HG03457 (cell line): Measurements from ENCODE around the gene XRCC4.
A peak's percentile ranks its signal among the peaks of the same experiment; 100 is the strongest.

ENCODE experiments used
- ATAC-seq: cut with Tn5 transposase; IDR thresholded peaks from one replicate; pipeline ENCODE4 v1.9.1; 2021; ENCODE audit warnings: moderate number of reproducible peaks; ENCODE audit not compliant: unreplicated experiment

XRCC4 gene

DNA sequence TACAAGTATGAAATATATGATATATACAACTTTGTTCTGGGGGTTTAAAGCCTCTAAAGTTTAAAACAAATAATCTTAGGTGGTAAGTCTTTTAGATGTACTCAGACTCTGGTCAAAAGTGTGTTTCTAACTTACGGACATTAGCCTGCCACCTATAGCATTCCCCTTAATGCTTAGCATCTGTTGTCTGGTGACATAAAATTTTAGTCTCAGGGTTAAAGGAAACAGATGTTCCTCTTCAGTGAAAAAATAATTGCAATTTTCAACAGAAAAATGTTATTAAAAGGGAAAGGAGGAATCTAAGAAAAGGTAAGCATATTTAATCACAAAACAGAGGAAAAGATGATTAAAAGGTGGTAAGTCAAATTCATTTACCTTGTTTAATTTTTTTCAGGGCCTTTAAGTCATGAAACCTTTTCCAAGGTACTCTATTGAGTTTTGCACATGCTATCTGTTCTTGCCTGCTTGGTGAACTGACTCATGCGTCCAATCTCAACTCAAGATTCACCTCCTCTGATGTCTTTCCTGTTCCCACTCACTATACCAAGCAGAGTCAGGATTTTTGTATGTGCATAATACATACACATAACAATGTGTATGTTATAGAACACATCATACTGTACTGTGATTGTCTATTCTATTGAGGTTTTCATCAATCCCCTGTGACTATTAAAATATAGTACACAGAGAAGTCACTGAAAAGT lies 8.1 kb upstream of the XRCC4 start:
- ATAC-seq: no peak

DNA sequence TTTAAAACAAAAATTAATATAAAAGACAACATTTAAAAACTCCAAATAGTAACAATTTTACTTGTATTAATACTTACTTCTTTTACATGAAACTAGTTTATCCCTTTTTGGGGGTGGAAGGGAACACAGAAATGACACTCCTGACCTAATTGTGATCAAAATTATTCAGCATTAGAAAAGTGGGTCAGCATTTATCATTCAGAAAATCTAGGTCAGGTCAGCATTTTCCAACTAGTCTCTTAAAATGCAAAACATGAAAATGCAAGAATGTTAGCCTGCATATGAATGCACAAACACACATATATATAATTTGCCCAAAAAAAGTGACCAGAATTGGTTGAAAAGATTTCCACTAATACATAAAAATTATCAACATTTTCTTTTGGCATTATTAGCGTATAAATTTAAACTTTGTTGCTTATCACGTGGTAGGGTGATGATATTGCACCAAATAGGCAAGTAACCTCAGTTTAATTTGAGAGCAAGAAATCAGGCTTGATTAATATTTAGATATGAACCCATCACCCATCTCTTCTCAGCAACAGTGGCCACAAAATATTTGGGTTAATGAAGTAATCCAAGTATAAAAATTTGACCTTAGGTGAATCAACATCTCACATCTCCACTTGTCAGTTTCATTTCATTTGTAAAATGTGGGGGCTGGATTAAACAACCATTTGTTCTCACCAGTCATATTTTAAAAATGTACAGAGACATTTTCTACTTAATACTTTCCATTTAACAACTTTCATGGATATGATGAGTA lies 5.9 kb upstream of the XRCC4 start:
- no peak for ATAC-seq

DNA sequence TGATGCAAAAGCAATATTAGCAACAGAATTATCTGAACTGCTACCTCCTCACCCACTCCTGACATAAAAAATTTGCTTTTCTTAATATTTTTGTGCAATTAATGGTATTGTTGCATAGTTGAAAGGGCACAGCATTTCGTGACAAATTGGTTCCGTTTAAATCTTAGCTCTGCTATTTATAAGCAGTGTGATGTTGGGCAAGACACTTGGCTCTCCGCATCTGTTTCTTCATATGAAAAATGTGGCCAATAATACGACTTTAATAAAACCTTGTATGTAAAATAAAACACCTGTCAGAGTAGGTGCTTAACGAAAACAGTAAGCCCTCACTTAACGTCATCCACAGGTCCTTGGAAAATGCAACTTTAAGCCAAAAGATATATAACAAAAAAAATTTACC lies 4.4 kb upstream of the XRCC4 start:
- no peak for ATAC-seq

DNA sequence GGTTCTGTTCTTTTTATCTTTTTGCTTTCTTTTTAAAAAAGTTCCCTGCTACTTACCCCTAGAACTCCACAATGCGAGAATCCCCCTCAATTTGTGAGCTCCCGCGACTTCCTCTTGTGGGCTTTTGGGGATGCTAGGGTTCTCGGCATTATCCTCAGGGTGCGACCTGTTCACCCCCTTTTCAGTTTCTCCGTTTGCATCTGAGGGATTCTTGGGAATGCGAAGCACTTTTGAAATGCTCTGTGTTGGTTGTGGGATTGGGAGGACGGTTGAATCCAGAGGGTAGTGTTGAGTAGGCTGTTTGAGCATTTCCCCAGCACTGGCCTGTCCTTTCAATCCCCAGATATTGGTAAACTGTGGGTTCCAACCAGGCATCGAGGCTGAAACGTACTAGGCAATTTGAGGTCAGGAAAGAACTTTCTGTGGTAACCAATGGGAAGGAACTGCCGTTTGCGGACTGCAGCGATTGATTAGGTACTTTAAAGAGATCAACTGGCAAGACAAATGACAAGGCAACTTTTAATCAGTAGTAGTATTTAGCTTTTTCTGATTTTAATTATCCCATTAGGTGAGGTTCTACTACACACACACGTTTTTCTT lies 415 bp downstream of the XRCC4 start:
- peak; percentile 2 for ATAC-seq

DNA sequence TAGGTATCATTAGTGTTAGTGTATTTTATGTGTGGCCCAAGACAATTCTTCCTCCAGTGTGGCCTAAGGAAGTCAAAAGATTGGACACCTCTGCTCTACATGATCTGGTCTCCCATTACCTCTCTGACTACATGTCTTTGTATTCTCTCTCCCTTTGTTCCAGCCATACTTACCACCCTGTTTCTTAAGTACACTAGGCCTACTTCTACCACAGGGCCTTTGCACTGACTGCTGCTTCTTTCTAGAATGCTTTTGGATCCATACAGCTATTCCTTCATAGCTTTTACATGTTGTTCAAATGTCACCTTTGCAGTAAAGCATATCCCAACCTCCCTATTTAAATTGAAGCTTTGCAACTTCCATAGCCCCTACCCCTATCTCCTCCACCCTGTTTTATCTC lies 5.4 kb downstream of the XRCC4 start:
- no peak for ATAC-seq

DNA sequence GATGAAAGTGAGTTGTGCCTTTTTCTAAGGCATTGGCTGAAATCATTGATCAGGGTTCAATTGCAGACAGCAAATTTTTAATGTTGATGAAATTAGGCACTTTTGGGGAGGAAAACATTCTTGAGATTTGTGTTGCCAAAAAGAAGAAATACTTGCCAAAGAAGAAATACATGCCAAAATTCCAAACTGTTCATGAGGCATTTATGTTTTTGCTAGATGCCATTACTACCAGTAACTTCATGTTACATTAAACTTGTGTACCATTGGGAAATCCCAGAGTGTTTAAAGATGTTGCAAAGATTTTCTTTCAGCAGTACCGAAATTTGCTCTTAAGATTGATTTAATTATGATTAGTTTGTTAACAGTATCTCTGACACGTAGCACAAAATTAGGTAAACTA lies 7.0 kb downstream of the XRCC4 start:
- no peak for ATAC-seq

DNA sequence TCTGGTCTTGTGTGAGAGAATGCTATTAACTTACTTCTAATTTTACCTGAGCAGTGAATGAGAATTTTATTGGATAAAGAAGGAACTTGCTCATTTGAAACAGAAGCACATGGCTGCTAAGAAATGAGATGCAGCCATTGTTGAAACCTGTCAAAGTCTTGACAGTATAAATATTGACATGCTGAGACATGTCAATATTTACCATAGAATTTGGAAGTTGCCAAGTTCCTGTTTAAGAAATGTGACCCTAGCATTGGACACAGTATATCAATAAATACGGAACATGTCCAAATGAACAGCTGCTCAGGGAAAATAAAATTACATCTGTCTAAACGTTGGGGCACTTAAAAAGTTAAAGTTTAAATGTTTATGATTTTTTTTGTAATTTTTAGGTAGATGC lies 7.8 kb downstream of the XRCC4 start:
- no peak for ATAC-seq

DNA sequence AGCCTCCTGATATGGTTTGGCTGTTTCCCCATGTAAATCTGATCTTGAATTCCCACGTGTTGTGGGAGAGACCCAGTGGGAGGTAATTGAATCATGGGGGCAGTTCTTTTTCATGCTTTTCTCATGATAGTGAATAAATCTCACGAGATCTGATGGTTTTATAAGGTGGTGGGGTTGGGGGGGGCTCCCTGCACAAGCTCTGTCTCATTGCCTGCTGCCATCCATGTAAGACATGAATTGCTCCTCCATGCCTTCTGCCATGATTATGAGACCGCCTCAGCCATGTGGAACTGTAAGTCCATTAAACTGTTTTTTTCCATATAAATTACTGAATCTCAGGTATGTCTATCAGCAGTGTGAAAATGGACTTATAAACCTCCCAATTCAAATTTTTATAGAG lies 12.8 kb downstream of the XRCC4 start:
- ATAC-seq: no peak

DNA sequence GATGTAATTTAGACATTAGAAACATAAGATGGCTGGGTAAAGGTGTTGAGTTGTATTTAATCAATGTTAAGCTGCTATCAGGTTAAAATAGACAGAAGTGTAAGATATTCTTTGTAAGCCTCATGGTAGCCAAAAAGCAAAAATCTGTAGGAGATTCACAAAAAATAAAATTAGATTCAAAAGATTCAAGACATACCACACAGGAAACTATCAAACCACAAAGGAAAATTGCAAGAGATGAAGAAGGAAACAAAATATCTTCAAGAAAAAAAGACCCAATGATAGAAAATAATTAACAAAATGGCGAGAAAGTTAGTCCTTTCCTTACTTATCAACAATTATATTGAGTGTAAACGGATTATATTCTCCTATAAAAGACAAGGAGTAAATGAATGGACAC lies 15.3 kb downstream of the XRCC4 start:
- no peak for ATAC-seq

DNA sequence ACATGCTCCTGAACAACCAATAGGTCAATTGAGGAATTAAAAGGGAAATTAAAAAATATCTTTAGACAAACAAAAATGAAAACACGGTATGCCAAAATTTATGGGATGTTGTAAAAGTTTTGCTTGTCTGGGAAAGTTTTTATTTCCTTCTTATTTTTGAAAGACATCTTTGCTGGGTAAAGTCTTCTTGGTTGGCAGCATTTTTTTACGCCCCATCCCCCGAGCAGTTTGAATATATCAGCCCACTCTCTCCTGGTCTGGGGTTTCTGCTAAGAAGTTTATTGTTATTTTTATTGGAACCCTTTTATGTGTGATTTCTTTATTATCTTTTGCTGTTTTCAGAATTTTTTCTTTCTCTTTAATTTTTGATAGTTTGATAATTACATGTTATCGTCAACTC lies 16.3 kb downstream of the XRCC4 start:
- no peak for ATAC-seq

DNA sequence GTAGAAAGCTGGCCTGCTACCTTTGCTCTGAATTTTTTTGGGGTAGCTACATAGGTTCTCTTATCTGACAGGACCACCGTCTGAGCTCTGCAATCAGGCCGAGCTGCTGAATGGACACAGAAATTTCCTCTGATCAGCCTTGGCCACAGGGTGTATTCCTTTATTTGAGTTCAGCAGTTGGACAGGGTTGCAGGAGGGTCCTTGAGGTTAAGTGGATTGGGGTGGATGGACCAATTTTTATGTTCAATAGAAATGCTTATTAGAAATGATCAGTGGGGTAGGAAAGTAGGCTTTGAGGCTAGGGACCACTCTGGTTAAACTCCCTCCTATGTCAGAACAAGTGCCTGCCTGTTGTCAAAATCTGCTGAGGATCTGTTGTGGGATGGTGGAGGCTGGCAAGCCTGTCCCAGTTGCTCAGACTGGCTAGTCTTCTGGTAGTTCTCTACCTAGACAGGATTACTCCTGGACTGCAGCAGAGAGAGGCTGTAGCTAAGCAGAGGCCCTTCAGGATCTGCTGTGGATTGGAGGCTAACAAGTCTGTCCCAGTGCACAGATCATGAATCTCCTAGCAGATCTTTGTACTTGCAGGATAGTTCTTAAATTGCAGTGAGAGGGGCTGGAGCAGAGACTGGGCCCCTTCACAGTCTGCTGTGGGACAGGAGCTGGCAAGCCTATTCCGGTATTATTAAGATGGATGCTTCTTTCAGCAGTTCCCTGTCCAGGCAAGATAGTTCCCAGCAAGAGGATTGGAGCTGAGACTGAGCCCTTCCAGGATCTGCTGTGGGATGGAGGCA lies 18.0 kb downstream of the XRCC4 start:
- ATAC-seq: no peak

DNA sequence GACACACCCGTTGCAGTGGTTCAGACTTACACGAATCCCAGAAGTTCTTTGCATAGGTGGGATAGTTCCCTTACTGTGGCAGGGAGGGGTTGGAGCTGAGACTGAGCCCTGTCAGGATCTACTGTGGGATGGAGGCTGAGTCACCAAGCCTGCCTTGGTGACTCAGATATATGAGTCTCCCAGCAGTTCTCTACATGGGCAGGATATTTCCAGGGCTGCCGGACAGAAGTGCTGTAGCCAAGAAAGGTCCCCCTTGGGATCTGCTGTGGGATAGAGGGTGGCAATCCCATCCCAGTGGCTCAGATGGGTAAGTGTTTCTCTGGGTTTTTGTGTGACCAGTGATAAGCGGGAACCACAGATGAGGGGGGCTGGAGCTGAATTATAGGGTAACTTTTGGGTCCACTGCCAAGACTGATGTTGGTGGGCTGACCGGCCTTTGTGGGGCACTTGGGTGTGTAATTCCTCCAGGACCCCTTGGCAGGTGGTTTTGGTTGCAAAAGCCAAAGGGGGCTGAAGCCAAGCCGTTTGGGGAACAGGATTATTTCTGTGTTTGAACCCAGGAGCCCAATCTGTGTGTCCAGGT lies 18.7 kb downstream of the XRCC4 start:
- no peak for ATAC-seq

DNA sequence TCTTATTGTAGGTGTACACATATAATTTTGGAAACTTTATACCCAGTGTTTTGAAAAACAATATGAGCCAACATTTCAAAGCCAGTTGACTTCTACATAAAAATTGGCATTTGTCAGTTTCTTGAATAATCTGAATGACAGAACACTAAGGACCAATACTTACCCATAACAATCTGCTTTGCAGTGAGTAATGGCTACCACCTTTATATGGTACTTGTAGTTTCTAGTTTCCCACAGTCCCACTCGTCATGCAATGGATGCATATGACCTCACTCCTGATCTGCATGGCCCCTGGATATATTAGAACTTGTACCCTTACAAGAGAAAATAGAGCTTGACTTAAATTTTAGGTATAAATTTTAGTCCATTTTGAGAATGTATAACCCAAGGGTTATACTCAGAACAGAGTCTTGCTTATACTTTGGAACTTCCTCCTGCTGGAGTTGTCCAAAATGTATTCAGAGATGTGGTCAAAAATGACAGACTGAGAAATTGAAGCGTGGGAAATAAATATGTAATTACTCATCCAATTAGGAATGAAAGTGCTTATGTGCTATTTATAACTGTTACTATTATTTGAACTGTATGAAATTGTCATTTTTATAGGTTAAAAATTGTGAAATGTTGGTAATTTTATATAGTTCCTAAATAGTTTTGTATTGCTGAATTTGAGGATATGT lies 19.5 kb downstream of the XRCC4 start:
- ATAC-seq: no peak

DNA sequence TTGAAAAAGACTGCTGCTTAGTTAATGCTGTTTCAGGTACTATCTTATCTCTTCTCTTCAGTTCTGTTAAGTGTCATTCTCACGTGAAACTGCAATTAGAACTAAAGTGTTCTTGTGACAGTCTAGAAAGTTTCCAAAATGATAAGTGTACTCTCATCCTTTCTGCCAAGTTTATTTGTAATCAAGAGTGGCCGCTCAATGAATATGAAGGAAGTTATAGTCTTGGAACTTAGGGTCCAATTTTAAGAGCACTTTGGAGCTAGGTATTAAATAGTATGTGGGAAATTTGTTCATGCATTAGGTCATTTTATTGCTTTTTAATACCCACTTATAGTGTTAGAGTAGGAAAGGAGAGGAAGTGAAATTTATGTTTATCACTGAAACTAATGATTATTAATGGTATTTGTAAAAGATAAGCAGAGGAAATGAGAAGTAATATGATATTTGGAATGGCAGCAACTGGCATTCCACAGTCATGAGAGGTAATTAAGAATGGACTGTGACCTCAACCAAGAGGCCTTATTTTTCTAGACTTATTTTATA lies 20.4 kb downstream of the XRCC4 start:
- ATAC-seq: no peak

DNA sequence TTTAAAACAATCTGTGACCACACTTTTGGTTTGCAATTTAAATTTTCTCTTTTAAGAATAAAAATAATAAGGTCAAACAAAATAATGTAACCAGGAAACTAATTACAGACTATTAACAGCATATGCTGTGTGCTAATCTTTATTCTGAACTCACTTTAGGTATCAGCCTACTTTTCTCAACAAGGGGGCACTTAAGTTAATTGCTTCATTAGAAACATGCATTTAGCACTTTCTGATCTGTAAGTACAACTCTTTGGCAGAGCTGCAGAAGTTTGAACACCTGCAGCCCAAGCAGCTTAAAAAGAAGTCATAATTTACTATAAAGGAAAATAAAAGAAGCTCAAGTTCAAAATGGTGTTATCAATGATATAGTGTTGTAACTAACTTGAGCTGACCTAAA lies 21.7 kb downstream of the XRCC4 start:
- no peak for ATAC-seq

DNA sequence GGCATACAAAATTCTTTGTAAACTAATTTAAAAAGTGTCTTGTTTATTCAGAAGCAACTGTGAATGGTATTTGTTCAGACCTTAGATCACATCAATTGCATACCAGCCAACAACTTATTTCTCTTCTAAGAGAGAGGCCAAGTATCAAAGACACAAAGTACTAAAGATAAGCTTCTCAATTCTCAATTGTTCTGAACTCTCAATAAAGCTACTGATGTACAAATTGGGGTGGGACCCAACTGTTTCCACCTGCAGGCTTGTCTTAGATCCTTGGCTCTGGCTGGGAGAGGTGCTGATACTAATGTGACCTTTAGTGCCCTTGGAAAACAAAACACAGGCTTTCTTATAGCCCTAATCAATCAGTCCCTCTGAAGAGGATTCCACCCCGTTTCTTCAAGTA lies 22.1 kb downstream of the XRCC4 start:
- ATAC-seq: no peak

DNA sequence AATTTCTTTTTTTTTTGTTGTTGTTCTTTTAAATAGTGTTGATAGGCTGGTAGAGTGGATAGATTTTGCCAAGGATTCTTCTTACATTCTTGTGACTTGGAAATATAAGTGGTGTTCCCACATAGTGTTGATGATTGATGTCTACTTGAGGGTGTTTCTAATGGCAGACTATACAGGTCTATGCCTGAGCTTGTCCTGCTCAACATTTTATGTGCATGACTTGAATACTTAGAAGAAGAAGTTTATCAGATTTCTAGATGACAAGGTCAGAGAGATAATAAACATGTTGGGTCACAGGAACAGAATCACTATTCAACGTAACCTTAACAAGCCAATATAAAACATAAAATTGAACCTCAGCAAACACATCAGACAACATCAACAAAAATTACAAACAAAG lies 24.2 kb downstream of the XRCC4 start:
- no peak for ATAC-seq

DNA sequence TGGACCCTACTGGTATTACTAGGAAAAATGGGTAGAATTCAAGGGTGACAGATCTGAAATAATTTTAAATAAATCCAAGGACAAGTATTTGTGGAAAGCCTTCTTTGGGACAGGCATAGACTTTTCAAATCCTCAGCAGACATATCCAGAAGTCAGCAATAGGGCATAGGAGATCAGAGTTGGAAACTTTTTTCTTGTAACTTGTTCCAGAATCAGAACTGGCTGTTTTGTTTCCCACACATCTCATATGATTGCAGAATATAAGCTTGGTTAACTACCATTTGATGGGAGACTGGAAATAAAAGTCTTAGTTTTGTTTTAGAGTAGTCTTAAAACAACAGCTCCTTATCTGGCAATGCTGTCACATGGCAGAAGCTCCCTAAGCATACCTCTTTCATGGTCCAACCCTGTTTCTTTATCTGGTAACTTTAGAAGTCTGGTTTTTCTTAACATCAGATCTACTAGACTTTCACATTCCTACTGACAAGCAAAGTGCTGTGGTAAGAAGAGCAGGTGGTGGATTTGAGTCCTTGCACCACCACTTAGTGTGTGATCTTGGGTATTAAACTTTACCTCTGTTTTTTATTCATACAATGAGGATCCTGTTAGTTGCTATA lies 25.1 kb downstream of the XRCC4 start:
- ATAC-seq: no peak

DNA sequence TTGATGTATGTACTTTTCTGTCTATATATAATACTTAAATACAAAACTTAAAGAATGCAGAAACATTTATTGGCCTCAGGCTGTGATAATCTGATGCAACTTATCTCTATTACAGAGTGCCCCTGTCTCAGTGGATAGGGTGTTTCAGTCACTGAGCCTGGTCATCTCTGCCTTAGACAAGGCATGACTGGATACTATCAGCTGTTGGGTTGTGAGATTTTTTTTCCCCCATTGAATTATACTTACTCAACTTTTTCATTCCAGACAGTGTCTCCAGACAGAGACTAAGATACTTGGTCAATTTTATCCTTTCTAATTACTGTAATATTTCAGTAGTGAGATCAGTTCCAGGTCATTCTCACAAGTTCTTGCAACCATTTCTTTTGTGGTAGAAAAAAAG lies 26.7 kb downstream of the XRCC4 start:
- no peak for ATAC-seq
